Activated CD4-positive, alpha-beta T cell treated with anti-CD3 and anti-CD28 coated beads for 4 hours (primary cell): ENCODE results near the gene SPSB3.

Experiments
- DNase-seq, 2 donors: peaks; one replicate each; pipeline ENCODE4 v3.0.0-alpha.2; 2020

The SPSB3 gene

GRCh38 chr16:1773703-1774447 is 8.5 kb downstream of the SPSB3 start:
- no peak for DNase-seq

- DNase-seq: peak; percentile 74 to 79
Observed at GRCh38 chr16:1772908-1773702, 9.3 kb downstream of the SPSB3 start, which contains the start of gene MRPS34. TSS of gene MRPS34 (minus strand) at chr16:1773134. CDS start at chr16:1773119, 15 bp downstream.

DNA sequence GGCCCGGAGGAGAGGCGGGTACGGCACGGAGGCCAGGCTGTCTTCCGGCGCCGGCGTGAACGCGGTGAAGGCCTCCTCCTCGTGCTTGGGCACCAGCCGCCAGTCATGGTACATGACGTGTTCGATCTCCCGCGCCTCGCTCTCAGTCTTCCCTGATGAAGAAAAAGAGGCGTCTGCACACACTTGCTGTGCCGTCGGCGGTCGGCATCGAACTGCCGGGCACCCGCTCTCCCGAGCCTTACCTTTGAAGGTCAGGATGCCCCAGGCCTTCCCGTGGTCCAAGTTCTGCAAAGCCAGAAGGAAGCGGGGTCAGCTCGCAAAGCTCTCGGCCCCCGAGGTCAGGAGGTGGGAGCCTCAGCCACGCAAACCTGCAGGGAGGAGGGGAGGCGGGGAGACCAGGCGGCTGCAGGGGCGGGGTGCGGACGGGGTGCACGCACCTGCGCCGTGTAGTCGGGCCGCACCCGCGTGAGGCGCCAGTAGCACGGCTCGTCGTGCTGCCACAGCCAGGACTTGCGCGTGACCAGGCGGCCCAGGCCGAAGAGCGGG is 9.9 kb downstream of the SPSB3 start, which contains the start of gene EME2:
Gene EME2, plus strand, starts transcription at position 449 of the 546 bp plus-strand sequence. CDS start 418 bp downstream, outside the sequence.
- peak; percentile 39 to 44 for DNase-seq

GRCh38 chr16:1771864-1772361 is 10.5 kb downstream of the SPSB3 start:
- DNase-seq: no peak

DNA sequence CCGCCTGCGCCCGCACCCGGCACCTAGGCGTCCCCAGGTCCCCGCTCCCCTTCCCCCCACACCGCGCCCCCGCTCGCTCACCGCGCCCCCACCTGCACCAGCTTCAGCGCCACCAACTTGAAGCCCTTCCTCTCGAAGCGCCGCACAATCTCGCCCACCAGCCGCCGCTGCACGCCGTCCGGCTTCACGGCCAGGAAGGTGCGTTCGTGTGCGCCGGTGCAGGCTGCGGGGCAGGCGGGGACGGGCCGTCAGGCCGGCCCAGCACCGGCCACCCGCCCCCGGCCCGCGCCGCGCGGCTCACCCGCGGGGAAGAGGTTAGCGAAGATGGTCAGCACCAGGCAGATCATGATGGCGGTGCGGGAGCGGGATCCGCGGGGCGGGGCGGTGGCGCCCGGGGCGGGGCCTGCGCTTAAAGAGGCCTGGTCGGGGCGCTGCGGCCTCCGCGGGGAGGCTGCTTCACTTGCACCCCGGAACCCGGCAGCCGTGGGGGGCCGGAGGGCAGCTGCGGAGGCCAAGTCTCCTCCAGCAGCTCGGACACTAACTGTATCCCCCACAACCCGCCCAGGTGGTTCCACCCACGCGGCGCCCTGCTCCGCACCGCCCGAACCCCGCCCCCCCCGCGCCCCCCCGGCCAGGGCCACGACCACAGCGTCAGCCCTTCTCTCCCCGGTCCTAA is 11.0 kb downstream of the SPSB3 start, which contains the start of gene NME3:
Gene NME3, minus strand, starts transcription at position 356 of the 676 bp plus-strand sequence. Its CDS starts 9 bp downstream, at position 347.
- DNase-seq: peak; percentile 67 to 72

- peak; percentile 44 to 54 for DNase-seq
Observed at GRCh38 chr16:1770328-1771187, 11.8 kb downstream of the SPSB3 start.

GRCh38 chr16:1769402-1770300 is 12.7 kb downstream of the SPSB3 start:
- DNase-seq: no peak

DNA sequence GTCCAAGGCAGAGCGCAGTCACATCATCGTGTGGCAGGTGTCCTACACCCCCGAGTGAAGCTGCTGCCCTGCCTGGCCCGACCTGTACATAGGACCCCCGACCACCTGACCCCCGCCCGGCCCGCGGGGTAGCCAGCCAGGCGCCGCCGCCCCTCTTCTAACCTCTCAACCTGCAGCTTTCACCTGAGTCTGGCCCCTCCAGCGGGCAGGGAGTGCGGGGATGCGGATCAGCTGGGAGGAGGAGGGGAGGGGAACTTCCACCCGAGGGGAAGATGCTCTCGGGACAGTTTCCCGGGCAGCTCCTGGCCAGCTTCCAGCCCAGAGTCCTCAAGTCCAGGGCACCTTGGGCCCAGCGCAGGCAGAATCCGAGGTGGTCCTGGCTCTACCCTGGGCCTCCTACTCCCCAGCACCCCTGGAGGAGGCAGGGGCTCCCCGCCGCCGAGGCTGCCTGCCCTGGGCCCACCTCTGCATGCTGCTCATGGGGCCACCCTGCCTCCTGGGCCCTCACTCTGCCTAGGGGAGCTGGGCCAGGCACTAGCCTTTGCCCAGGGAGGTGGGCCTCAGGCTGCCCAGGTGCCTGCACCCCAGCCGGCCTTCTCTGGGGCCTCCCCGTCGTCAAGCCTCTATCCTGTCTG is 13.5 kb downstream of the SPSB3 start:
- DNase-seq: no peak

DNA sequence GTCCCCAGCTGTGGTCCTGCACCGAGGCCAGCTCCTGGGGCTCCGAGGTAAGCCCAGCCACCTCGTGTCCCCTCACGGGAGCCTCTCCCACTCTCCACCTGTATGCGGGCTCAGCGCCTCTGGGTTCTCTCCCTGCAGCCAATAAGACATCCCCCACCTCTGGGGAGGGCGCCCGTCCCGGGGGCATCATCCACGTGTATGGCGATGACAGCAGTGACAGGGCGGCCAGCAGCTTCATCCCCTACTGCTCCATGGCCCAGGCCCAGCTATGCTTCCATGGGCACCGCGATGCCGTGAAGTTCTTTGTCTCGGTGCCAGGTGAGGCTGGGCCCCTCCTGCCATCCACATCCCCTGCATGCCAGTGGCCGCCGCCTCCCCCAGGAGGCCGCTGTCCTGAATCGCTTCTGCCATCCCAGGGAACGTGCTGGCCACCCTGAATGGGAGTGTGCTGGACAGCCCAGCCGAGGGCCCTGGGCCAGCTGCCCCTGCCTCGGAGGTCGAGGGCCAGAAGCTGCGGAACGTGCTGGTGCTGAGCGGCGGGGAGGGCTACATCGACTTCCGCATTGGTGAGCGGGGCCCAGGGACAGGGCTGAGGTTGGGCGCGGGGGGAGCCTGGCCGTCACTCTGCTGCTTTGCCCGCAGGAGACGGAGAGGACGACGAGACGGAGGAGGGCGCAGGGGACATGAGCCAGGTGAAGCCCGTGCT is 14.2 kb downstream of the SPSB3 start:
- no peak for DNase-seq

GRCh38 chr16:1767116-1767994 is 15.0 kb downstream of the SPSB3 start:
- DNase-seq: no peak

- no peak for DNase-seq
Observed at GRCh38 chr16:1766701-1767100, 15.7 kb downstream of the SPSB3 start.

DNA sequence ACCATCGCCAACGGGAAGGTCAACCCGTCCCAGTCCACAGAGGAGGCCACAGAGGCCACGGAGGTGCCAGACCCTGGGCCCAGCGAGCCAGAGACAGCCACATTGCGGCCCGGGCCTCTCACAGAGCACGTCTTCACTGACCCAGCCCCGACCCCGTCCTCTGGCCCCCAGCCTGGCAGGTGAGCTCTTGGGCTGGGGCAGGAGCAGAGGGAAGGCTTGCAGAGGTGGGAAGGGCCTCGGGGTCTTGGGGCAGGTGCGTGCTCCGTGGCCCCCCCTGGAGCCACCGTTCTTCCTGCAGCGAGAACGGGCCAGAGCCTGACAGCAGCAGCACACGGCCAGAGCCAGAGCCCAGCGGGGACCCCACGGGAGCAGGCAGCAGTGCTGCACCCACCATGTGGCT is 16.1 kb downstream of the SPSB3 start:
- no peak for DNase-seq

DNA sequence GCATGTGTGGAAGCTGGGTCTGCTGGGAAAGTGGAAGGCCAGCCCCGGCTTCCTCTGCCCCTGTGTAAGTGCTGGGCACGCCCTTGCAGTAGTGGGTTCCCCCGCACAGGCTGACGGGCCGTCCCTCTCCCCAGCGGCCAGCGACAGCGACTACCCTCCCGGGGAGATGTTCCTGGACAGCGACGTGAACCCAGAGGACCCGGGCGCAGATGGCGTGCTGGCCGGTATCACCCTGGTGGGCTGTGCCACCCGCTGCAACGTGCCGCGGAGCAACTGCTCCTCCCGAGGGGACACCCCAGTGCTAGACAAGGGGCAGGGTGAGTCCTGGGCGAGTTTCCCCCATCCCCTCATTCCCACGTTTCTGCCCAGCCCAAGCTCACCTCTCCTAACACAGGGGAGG is 16.5 kb downstream of the SPSB3 start:
- DNase-seq: no peak

GRCh38 chr16:1764971-1765370 is 17.4 kb downstream of the SPSB3 start:
- DNase-seq: no peak

DNA sequence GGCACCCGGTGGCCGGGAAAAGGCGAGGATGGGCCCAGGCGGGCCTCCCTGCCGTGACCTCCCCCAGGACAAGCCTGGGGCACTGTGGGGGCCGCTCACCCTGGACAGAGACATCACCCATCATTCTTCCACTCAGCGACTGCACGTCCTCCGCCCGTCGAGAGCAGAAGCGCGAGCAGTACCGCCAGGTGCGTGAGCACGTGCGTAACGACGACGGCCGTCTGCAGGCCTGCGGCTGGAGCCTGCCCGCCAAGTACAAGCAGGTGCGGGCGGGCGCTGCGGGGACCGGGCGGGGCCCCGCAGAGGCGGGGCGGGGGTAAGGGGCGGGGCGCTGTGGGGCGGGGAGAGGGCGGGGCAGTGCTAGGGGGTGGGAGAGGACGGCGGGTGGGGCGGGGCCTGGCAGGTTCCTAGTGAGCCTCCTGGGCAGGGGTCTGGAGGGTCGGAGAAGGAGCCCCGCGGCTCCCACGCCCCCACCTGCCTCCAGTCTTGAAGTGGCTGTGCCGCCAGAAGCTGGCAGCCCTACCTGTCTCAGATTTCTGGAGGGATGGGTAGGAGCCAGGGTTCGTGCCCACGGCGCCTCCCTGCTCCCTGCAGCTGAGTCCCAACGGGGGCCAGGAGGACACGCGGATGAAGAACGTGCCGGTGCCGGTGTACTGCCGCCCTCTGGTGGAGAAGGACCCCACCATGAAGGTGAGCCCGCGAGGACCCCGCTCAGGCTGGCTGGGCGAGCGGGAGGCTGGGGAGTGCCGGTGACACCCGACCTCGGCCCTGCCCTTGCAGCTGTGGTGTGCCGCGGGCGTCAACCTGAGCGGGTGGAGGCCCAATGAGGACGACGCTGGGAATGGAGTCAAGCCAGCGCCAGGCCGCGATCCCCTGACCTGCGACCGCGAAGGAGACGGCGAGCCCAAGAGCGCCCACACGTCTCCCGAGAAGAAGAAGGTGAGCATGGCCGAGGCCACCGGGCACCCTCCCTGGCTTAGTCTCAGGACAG is 18.6 kb downstream of the SPSB3 start:
- DNase-seq: no peak

DNA sequence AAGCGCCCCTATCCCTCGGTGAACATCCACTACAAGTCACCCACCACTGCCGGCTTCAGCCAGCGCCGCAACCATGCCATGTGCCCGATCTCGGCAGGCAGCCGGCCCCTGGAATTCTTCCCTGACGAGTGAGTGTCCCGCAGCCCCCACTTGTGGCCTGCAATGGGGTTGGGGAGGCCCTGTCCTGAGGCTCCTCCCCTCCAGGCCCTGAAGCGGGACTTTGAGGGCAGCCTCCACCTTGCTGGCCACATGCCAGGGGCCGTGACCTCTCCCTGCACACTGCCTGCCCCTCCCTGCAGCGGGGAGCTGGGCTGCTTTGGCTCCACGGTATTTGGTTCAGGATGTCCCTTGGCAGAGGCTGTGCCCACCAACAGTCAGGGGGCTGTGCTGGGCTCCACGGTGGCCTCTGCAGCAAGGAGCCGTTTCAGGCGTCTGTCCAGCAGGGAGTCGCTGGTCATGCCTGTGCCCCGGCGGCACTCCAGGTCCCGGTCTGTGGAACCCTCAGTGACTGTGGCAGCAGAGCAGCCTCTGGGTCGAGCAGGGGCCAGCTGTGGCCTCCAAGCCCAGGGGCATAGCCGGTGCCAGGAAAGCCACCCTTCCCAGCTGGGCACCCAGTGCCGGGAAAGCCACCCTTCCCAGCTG is 19.4 kb downstream of the SPSB3 start:
- DNase-seq: no peak
